HG03571 (cell line): ENCODE measurements around the gene PACS2.

Experiments used
- ATAC-seq: cut with Tn5 transposase; IDR thresholded peaks from one replicate; pipeline ENCODE4 v1.9.1; 2021; ENCODE audit not compliant: unreplicated experiment

Gene PACS2

DNA sequence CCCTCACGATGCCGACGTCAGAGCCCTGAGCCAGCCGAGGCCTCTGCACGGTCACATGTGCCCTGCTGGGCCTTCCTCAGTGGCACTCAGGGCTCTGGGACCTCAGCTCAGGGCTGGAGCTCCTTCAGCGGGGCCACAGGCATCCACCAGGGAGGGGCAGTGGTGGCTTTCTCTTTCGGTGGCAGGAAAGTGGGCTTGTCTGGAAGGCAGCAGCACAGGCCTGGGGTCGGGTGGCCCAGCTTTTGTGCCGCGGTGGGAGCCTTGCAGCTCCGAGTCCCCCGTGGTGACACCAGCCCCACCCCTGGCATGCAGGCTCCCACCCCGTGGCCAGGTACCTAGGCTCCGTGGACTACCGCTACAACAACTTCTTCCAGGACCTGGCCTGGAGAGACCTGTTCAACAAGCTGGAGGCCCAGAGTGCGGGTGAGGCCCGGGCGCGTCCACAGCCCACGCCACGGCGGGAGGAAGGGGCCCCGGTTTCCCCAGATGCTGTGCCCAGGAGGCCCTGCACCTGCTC is 69.6 kb downstream of the PACS2 start:
- no peak for ATAC-seq

GRCh38 chr14:105384605-105385321 is 70.2 kb downstream of the PACS2 start:
- ATAC-seq = no peak

- no peak for ATAC-seq
Measured at GRCh38 chr14:105385322-105385637, 70.7 kb downstream of the PACS2 start.

DNA sequence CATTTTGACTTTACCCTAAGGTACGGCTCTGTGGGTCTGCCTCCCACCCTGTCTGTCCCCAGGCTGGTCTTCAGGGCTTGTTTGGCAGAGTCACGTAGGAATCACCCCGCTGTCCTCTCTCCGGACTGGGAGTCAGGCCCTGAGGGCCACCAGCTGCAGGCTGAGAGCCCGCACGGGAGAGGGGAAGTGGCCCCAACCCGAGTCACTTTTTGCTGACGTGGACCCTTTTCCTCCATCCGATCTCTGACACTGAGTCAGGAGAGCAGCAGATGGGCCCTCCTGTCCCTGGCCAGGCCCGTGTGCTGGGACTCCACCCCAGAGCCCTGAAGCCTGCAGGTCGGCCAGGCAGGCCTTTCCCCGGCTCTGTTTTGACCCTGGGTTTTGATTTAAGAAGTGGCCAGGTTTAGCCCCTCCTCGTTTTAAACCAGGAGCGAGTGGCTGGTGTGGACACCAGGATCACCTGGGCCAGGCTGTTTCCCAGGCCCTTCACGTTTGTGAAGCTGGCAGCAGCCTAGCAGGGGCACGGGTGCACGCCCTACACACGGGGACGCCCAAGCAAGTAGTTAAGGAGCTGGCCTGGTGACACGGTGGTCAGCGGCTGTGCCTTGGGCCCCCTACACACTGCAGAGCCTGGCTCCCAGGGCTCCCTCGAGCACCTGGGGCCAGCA is 71.3 kb downstream of the PACS2 start:
- ATAC-seq = no peak

DNA sequence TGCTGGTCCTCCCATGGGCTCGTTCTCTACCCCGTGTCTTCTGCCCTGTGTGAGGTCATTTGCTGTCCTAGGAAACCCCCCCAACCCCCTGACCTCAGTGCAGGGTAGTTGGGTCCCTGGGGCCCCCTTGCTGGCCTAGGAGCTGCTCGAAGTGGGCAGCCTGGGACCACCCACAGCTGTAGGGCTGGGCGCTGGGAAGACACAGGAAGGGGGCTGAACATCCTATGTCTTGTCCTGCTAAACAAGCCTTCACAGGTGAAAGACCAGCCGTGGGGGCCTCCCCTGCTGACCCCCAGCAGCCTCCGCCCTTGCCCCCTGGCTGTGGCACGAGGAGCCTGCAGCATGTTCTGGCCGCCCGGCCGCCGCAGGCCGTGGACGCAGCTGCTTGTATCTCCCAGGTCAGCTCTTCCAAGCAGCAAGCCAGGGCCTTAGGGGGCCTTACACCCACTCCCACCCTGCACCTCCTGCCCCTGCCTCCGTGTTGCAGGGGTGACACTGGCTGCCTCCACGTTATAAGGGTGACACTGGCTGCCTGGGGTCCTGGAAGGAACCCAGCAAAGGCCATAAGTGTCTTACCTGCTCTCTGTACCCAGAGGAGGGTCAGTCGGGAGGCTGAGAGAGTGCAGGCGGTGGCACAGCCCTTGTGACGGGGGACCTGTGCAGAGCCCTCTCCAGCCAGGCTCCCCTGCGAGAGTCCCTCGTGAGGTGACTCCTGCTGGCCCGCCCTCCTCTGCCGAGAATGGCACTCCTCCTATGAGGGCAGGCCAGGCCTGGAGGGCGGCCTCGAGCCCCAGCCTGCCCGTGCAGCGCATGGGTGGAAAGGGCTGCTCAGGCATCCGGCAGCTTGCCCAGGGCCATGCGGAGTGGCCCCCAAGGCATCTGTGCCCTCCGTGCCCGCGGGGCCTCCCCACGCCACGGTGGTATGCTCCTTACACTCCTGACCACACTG is 72.3 kb downstream of the PACS2 start:
- no peak for ATAC-seq

GRCh38 chr14:105387530-105387922 is 73.0 kb downstream of the PACS2 start:
- no peak for ATAC-seq

DNA sequence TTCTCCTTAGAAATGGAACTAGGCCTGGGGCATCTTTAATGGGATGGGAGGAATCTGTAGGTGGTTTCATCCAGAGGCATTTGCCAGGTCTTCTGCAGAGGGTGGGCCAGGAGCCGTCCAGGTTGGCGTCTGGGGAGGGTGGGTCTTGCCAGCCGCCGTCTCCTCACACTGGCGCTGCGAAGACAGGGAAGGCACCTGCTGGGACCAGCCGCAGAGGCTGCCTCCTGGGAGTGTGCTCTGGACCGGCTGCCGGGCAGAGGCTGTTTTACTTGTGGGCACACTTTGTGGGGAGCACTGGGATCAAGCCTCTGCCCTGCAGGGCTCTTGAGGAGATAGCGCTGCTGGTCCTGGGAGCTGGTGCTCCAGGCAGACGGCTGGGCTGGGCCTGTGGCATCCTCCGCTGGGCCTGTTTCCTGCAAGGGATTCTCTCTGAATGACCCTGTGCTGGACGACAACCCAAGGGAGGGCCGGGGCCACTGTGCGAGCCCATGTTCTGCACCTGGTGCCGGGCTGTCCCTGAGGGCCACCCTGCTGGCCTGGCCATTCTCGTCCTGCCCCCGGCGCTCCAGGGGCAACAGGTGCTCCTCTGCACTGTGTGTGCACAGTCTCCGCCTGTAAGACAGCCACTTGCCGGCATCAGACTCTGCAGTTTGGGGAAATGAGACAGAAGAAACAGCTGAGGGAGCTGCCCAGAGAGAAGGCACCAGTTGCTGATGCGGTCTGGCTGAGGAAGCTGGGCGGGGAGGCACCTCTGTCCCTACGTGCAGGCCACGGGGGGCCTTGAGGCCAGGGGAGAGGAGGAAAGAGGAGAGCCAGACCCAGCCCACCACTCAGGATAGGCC is 73.8 kb downstream of the PACS2 start:
- ATAC-seq = no peak

GRCh38 chr14:105388976-105389375 is 74.4 kb downstream of the PACS2 start:
- no peak for ATAC-seq

DNA sequence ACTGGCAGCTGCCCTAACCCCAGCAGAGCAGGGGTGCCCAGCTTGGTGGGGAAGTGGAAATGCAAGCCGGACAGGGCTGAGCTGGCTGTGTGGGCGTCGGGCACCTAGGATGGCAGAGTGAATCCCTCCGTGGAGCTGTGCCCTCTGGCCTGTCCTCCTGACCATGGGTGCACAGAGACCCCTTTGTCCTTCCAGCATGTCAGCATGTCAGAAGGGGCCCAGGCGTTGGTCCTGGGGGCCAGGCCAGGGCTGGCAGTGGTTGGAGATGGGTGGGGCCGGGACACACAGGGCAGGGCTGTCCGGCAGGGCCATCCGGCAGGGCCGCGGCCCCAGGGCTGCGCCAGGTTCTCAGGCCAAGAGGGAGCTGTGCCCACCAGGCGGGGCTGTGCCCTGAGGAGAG is 75.0 kb downstream of the PACS2 start:
- ATAC-seq = no peak

GRCh38 chr14:105389976-105390848 is 75.7 kb downstream of the PACS2 start:
- ATAC-seq = no peak

DNA sequence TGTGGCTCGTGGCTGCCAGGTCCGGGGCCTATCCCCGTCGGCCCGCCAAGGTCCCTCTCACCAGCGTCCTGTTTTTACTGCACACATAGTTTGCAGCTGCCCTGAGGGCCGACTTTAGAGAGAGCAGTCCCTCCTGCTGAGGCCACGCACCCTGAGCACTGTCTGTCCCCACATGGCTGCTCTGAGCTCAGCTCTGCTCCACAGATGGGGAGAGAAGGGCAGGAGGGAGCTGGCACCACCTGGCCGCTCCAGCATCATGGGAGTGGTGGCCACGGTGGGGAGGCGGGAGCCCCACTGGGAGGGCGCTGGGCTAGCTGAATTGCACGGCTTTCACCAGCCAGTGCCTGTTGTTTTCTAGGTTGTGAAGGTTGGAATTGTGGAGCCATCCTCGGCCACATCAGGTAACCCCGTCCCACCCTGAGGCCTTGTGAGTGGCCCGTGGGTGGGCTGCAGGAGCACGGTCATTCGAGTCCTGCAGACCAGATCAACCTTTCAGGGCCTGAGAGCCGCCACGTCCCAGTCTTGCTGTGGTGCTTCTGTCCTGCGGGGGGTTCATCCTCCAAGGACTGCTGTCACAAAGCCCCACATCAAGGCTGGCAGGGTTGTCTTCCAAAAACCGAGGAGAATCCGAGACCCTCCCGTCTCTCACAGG is 76.4 kb downstream of the PACS2 start:
- no peak for ATAC-seq

GRCh38 chr14:105391541-105391940 is 77.0 kb downstream of the PACS2 start:
- no peak for ATAC-seq

DNA sequence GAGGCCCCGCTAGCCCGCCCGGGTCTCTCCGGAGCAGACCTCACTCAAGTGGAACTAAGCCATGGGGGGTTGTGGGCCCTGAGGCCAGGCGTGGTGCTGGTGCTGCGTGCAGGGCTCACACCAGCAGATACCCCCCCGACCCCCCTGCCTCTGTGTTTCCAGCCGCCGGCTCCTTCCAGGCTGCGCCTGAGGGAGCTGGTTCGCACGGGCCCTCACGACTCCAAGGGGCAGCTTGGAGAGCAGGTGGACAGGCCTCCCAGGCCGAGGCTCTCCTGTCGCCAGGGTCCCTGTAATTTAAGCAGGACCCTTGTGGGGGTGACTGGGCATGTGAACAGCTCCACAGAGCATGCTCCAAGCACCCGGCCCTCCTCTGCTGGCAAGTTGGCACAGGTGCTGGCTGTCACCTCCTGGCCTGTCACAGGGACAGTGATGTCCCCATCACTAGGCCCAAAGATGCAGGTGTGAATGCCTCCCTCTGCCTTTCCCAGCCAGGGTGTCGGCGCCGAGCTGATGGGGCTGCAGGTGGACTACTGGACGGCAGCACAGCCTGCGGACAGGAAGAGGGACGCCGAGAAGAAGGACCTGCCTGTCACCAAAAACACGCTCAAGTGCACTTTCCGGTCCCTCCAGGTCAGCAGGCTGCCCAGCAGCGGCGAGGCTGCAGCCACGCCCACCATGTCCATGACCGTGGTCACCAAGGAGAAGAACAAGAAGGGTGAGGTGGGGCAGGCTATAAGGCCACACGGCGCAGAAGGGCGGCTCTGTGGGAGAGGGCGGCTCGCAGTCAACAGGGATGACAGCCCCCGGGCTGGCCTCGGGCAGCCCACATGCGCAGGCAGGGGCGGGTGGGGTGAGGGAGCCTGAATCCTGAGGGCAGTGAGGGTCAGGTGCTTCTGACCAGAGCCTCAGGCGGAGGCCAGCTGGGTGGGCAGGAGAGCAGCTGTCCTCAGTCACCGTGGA is 77.9 kb downstream of the PACS2 start:
- ATAC-seq = no peak

- ATAC-seq = no peak
Measured at GRCh38 chr14:105393151-105393550, 78.6 kb downstream of the PACS2 start.

- no peak for ATAC-seq
Measured at GRCh38 chr14:105394714-105395537, 80.4 kb downstream of the PACS2 start.

DNA sequence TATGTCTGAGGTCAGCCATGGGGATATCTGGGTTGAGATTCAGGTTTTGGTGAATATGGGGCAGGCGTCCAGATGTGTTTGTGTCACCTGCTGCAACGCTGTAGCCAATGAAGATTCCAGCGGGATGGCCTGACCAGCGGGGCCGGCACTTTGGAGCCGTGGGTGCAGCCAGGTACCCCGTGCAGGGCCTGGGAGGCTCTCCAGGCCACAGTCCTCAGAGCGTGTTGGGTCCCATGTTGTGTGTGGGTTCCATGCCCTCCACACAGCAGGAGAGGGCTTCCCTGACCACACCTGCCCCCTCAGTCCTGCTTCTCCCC is 80.9 kb downstream of the PACS2 start:
- no peak for ATAC-seq

DNA sequence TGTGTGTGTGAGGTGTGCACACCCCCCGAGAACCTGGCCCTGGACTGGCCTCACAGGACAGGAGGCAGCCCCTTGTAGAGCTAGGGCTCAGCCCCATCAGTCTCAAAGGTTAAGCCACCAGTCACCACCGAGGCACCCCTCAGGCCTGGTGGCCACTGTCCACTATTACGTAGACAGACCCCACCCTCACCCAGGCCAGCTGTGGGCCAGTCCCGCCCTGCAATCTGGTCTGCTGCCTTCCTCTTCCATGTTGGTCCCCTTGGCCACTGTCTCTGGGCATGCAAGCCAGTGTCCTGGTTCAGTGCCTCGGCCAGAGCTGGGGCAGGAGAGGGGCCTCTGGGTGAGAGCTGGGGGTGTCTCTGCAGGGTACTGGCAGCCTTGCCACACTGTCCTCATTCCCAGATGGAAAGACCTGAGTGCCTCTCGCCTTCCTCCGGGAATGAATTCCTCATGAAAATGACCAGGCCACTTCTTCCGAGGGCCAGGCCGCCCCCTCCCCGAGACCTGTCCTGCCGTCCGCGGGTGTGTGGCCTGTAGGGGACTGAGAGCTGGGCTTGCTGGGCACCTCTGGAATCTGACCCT is 82.9 kb downstream of the PACS2 start:
- no peak for ATAC-seq
